Tibial nerve (tissue), 4 donors: ENCODE data around the gene SPATC1L. TPM values are rescaled to one million over a fixed set of nuclear protein-coding genes. Genes with fewer than 3 reads are reported as not detected.
A peak's percentile ranks its signal among the peaks of the same experiment; 100 is the strongest.

ENCODE experiments used
- DNase-seq, 2 donors: peaks; one replicate each; pipeline ENCODE4 v3.0.0-alpha.2; 2019; ENCODE audit warnings: low spot score in 2 of 2
- H3K27ac ChIP-seq, 4 donors: fragments of 200-600 bp; sonication (generic) in 3 of 4; one replicate each; pipeline ENCODE4 v1.5.1; 2017 to 2019; ENCODE audit warnings: mild to moderate bottlenecking in 1 of 4
- H3K27me3 ChIP-seq, 2 donors: fragments of 200-600 bp; sonication (generic) in 1 of 2; one replicate each; pipeline versions ENCODE4 v1.5.1 to v1.6.0; 2017 to 2019
- H3K36me3 ChIP-seq, 3 donors: fragments of 200-600 bp; sonication (generic); one replicate each; pipeline ENCODE4 v1.5.1; 2018 to 2019
- H3K4me1 ChIP-seq, 4 donors: fragments of 200-600 bp; sonication (generic) in 3 of 4; one replicate each; pipeline ENCODE4 v1.5.1; 2017 to 2019
- H3K4me3 ChIP-seq, 4 donors: fragments of 200-600 bp; sonication (generic) in 3 of 4; one replicate each; pipeline ENCODE4 v1.5.1; 2017 to 2019; ENCODE audit warnings: mild to moderate bottlenecking in 1 of 4, moderate library complexity in 1 of 4
- H3K9me3 ChIP-seq, 4 donors: fragments of 200-600 bp; sonication (generic) in 3 of 4; one replicate each; pipeline ENCODE4 v1.5.1; 2017 to 2019
- EP300 ChIP-seq, 2 donors: sonication (generic); formaldehyde crosslinking; IDR thresholded peaks; one replicate each; pipeline ENCODE4 v1.6.1; 2017; ENCODE audit warnings: antibody characterized with exemption in 2 of 2, mild to moderate bottlenecking in 1 of 2
- POLR2A ChIP-seq, 2 donors: fragments of 450-650 bp; IDR thresholded peaks; one replicate each; pipeline ENCODE4 v1.6.1; 2017; ENCODE audit warnings: antibody characterized with exemption in 2 of 2, mild to moderate bottlenecking in 2 of 2, moderate library complexity in 2 of 2
- WGBS, 2 donors: methylation state at CpG; one replicate each; pipeline ENCODE4 v1.1.5; 2018; 5-methylcytosine and 5-hydroxymethylcytosine counted together
- total RNA-seq, 4 donors: library from RNA; depleted of rRNA; stranded (reverse); fragments of >200 nt; gene quantifications; one replicate each; pipeline ENCODE4 v1.1.0, GENCODE V29; 2016
- TF ChIP-seq, protein P1 (sequence below), 5 experiments: fragments of 200-600 bp in 3 of 5; fragments of 450-650 bp in 2 of 5; sonication (generic) in 3 of 5; IDR thresholded peaks; one replicate each; pipeline ENCODE4 v1.5.1; 2016 to 2019; ENCODE audit warnings: antibody characterized with exemption in 5 of 5, mild to moderate bottlenecking in 3 of 5, moderate library complexity in 2 of 5

The SPATC1L gene
- total RNA-seq, 4 donors from 2014 or later, result 4.5 to 12.9 (median 8.0) TPM

DNA sequence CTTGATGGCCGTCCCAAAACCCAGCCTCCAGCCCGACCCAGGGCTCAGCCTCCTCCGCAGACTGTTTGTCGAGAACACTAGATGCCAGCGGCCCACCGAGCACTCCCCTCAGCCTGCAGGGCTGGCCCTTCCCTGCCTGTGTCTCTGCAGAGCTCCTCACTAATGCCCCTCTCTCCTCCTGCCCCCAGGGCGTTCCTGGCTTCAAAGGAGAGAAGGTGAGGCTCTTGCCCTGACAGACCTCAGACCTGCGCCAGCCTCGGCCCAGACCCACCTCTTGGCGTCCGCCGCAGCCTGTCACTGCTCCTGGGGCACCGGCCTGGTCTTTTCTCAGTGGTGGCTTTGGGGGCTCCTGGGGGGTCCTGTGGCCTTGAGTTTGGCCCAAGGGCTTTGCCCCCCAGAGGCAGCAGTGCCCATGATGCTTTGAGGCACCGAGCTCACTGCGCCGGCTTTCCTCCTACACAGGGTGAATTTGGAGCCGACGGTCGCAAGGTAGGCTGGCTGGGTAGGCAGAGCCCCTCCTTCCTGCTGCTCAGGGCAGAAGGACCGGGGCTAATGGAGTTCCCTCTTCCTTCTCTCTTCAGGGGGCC lies 68.0 kb downstream of the SPATC1L start:
- 90 to 91% methylated on average over 13 to 19 of the region's 20 CpGs for WGBS, 2 donors

GRCh38 chr21:46115441-46116188 lies 68.6 kb downstream of the SPATC1L start:
- TF ChIP-seq, protein P1, sequence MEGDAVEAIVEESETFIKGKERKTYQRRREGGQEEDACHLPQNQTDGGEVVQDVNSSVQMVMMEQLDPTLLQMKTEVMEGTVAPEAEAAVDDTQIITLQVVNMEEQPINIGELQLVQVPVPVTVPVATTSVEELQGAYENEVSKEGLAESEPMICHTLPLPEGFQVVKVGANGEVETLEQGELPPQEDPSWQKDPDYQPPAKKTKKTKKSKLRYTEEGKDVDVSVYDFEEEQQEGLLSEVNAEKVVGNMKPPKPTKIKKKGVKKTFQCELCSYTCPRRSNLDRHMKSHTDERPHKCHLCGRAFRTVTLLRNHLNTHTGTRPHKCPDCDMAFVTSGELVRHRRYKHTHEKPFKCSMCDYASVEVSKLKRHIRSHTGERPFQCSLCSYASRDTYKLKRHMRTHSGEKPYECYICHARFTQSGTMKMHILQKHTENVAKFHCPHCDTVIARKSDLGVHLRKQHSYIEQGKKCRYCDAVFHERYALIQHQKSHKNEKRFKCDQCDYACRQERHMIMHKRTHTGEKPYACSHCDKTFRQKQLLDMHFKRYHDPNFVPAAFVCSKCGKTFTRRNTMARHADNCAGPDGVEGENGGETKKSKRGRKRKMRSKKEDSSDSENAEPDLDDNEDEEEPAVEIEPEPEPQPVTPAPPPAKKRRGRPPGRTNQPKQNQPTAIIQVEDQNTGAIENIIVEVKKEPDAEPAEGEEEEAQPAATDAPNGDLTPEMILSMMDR (IDR thresholded peaks at IDR 0.05), result no peak
- TF ChIP-seq EP300 (IDR thresholded peaks at IDR 0.05) (no peak), POLR2A (IDR thresholded peaks at IDR 0.05) (no peak)
- H3K9me3 ChIP-seq, result peaks cover 0 to 6% (median 0%) of the 10 kb centered on the region in 4 donors
- peaks cover 0 to 15% (median 0%) of the 10 kb centered on the region in 4 donors for H3K4me1 ChIP-seq
- H3K27ac ChIP-seq, result peak overlapping the region in 1 of 4 donors; percentile 43
- H3K27me3 ChIP-seq, result no peaks in the 10 kb centered on the region
- H3K4me3 ChIP-seq, result no peak overlapping the region
- WGBS, 2 donors, result 96% methylated on average over 7 to 15 of the region's 17 CpGs
- peak in 1 of 2 donors; percentile 10 for DNase-seq
- peaks cover 4 to 90% (median 14%) of the 10 kb centered on the region in 3 donors for H3K36me3 ChIP-seq

More for the DNA sequence above, 68.0 kb downstream of the SPATC1L start:
- no peak for TF ChIP-seq EP300 (IDR thresholded peaks at IDR 0.05)
- TF ChIP-seq, protein P1 (IDR thresholded peaks at IDR 0.05), result no peak
- no peak for TF ChIP-seq POLR2A (IDR thresholded peaks at IDR 0.05)
- Histone ChIP-seq H3K27ac (no peak overlapping the region), H3K27me3 (no peaks in the 10 kb centered on the region), H3K9me3 (peaks cover 0 to 6% (median 0%) of the 10 kb centered on the region in 4 donors), H3K4me3 (no peak overlapping the region), H3K36me3 (peaks cover 4 to 96% (median 14%) of the 10 kb centered on the region in 3 donors), H3K4me1 (peaks cover 0 to 15% (median 0%) of the 10 kb centered on the region in 4 donors)
- peak in 1 of 2 donors; percentile 9 for DNase-seq

- no peak overlapping the region for H3K4me3 ChIP-seq
- no peak for TF ChIP-seq EP300 (IDR thresholded peaks at IDR 0.05)
- TF ChIP-seq, protein P1 (IDR thresholded peaks at IDR 0.05), result no peak
- no peak for TF ChIP-seq POLR2A (IDR thresholded peaks at IDR 0.05)
- no peaks in the 10 kb centered on the region for H3K27me3 ChIP-seq
- DNase-seq, result peak in 1 of 2 donors; percentile 11
- H3K9me3 ChIP-seq, result peaks cover 0 to 6% (median 0%) of the 10 kb centered on the region in 4 donors
- WGBS, 2 donors, result 91 to 93% methylated on average over 4 of the region's 4 CpGs
- peaks cover 4 to 83% (median 14%) of the 10 kb centered on the region in 3 donors for H3K36me3 ChIP-seq
- H3K4me1 ChIP-seq, result peaks cover 0 to 21% (median 0%) of the 10 kb centered on the region in 4 donors
- no peak overlapping the region for H3K27ac ChIP-seq
Observed at GRCh38 chr21:46114963-46115362, 69.3 kb downstream of the SPATC1L start.

DNA sequence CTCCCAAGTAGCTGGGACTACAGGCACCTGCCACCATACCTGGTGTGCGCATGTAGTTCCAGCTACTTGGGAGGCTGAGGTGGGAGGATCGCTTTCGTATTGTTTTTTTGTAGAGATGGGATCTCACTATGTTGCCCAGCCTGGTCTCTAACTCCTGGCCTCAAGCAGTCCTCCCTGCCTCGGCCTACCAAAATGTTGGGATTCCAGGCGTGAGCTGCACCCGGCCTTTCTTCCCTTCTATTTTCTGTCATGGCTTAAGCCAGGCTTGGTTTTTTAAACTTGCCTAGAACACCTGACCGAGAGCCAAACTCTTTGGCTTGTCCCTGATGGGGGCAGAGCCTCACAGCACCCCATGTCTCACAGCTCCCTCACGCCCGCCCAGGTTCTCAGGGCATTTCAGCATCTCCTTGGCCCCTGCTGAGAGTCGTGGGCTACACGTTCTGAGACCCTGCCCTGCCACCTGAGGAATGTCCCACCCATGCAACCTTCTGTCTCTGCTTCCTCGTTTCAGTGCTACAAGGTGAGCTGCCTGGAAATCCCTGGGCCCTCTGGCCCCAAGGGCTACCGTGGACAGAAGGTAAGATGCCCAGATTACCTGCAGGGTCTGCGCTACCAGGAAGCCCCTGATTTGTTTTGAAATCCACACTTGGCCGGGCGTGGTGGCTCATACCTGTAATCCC lies 70.6 kb downstream of the SPATC1L start:
- H3K36me3 ChIP-seq, result peaks cover 4 to 70% (median 14%) of the 10 kb centered on the region in 3 donors

More for the DNA sequence above, 70.6 kb downstream of the SPATC1L start:
- DNase-seq, result peak in 1 of 2 donors; percentile 3
- Histone ChIP-seq H3K4me3 (no peak overlapping the region), H3K9me3 (peaks cover 0 to 6% (median 0%) of the 10 kb centered on the region in 4 donors), H3K27me3 (no peaks in the 10 kb centered on the region), H3K4me1 (peaks cover 0 to 34% (median 0%) of the 10 kb centered on the region in 4 donors), H3K27ac (no peak overlapping the region)
- TF ChIP-seq, protein P1 (IDR thresholded peaks at IDR 0.05), result no peak
- no peak for TF ChIP-seq POLR2A (IDR thresholded peaks at IDR 0.05)
- no peak for TF ChIP-seq EP300 (IDR thresholded peaks at IDR 0.05)
- 92 to 97% methylated on average over 16 of the region's 16 CpGs for WGBS, 2 donors
